K562 (cell line): ENCODE data around the gene ZCCHC8. TPM values are rescaled to one million over a fixed set of nuclear protein-coding genes. Genes with fewer than 3 reads are reported as not detected.

Experiments used
- ATAC-seq: fragments of 200-7000 bp; cut with Tn5 transposase; 3 replicates; pipeline ENCODE4 v1.9.1; 2020; ENCODE audit warnings: moderate library complexity
- BruUV-seq: library from RNA; stranded (reverse); fragments of 400-500 nt; replicated peaks from 2 replicates; lab custom pipeline; 2021; lab: Mats Ljungman, UMichigan
- CTCF ChIA-PET: fragments of 300-600 bp; formaldehyde crosslinking; extraction: SDS; loops from one replicate; lab custom pipeline; 2021; ENCODE audit warnings: low intra/inter-chr PET ratio; lab: Yijun Ruan, JAX
- POLR2A ChIA-PET: fragments of 300-600, 350-650 bp; sonication (Branson Sonifier 250); formaldehyde crosslinking; extraction: SDS; loops from one replicate; lab custom pipeline; 2021; ENCODE audit warnings: antibody characterized with exemption, inconsistent platforms; lab: Yijun Ruan, JAX
- DNase-seq, 4 experiments: peaks; one replicate each; pipeline versions ENCODE4 v3.0.0 to v3.0.0-alpha.2; 2011 to 2018; ENCODE audit warnings: low spot score in 3 of 4, mixed read lengths in 3 of 4; ENCODE audit errors: extremely low read depth in 1 of 4
- FAIRE-seq: peaks from 2 replicates; lab custom pipeline; 2011; peaks lifted over from hg19 to GRCh38; lab: Jason Lieb, UNC
- H2AFZ ChIP-seq: 2 replicates; pipeline ENCODE4 v1.6.0; 2011; ENCODE audit warnings: low read depth, low read length, control low read depth, inconsistent platforms
- H3K27ac ChIP-seq: fragments of 200-600 bp; 3 replicates; pipeline ENCODE4 v1.8.0; 2011; ENCODE audit warnings: low read depth, mild to moderate bottlenecking, control low read depth, inconsistent platforms, low read length, moderate library complexity, mixed read lengths; ENCODE audit errors: extremely low read depth
- H3K27me3 ChIP-seq, 2 experiments: fragments of 300-600 bp in 1 of 2; 2 replicates in 1 of 2; 3 replicates in 1 of 2; pipeline versions ENCODE4 v1.6.0 to v1.8.0; 2011; ENCODE audit warnings: inconsistent platforms in 2 of 2, low read length in 2 of 2, mild to moderate bottlenecking in 1 of 2, mixed read lengths in 1 of 2, moderate library complexity in 1 of 2; ENCODE audit not compliant: control insufficient read depth in 2 of 2, insufficient read depth in 2 of 2
- H3K36me3 ChIP-seq: fragments of 300-600 bp; 3 replicates; pipeline ENCODE4 v1.8.0; 2011; ENCODE audit warnings: mild to moderate bottlenecking, low read length, inconsistent platforms; ENCODE audit not compliant: control insufficient read depth, insufficient read depth
- H3K4me1 ChIP-seq, 2 experiments: fragments of 200-600 bp in 1 of 2; replicated peaks in 1 of 2; 2 replicates in 1 of 2; 3 replicates in 1 of 2; pipeline versions ENCODE4 v1.5.1 to v1.8.0; 2011; ENCODE audit warnings: inconsistent platforms in 2 of 2, low read length in 2 of 2, mild to moderate bottlenecking in 1 of 2, mixed read lengths in 1 of 2, moderate library complexity in 1 of 2; ENCODE audit not compliant: control insufficient read depth in 2 of 2, insufficient read depth in 2 of 2
- H3K4me2 ChIP-seq: 2 replicates; pipeline ENCODE4 v1.6.1; 2011; ENCODE audit warnings: low read length, control low read depth, inconsistent platforms, mixed read lengths; ENCODE audit not compliant: insufficient read depth
- H3K4me3 ChIP-seq: fragments of 200-600 bp; sonication (generic), shearing (Covaris generic); 2 replicates; pipeline ENCODE4 v1.5.1; 2016; ENCODE audit warnings: control low read depth, inconsistent platforms
- H3K79me2 ChIP-seq: fragments of 200-600 bp; 3 replicates; pipeline ENCODE4 v1.8.0; 2011; ENCODE audit warnings: low read length, inconsistent platforms; ENCODE audit not compliant: control insufficient read depth, insufficient read depth
- H3K9ac ChIP-seq, 2 experiments: 2 replicates each; pipeline versions ENCODE4 v1.6.0 to v1.6.1; 2011; ENCODE audit warnings: low read depth in 2 of 2, low read length in 2 of 2, control low read depth in 1 of 2, inconsistent platforms in 1 of 2, mild to moderate bottlenecking in 1 of 2, mixed read lengths in 1 of 2; ENCODE audit not compliant: insufficient read depth in 1 of 2
- H3K9me1 ChIP-seq: one replicate; pipeline ENCODE4 v1.6.0; 2011; ENCODE audit warnings: inconsistent platforms, mild to moderate bottlenecking, low read length, moderate library complexity; ENCODE audit not compliant: control insufficient read depth, insufficient read depth
- H3K9me3 ChIP-seq: replicated peaks from 2 replicates; pipeline ENCODE4 v1.5.1; 2011; ENCODE audit warnings: low read depth, low read length, inconsistent platforms; ENCODE audit not compliant: control insufficient read depth, insufficient read depth
- H4K20me1 ChIP-seq: replicated peaks from 2 replicates; pipeline ENCODE4 v1.6.1; 2011; ENCODE audit warnings: low read length, inconsistent platforms, mixed read lengths; ENCODE audit not compliant: control insufficient read depth, insufficient read depth
- ARHGAP35 ChIP-seq: fragments of 450-650 bp; IDR thresholded peaks from 2 replicates; pipeline ENCODE4 v1.6.1; 2018; ENCODE audit not compliant: partially characterized antibody
- BCL6 ChIP-seq: fragments of 250-450 bp; sonication (Bioruptor Pico); IDR thresholded peaks from 2 replicates; pipeline ENCODE4 v1.4.0; 2020
- BRCA1 ChIP-seq, 2 experiments: fragments of 450-650 bp in 1 of 2; sonication (generic) in 1 of 2; formaldehyde crosslinking in 1 of 2; IDR thresholded peaks; 2 replicates each; pipeline versions ENCODE4 v1.5.0 to v1.6.1; 2017 to 2020; ENCODE audit warnings: mild to moderate bottlenecking in 1 of 2, missing genetic modification reagents in 1 of 2
- CBX2 ChIP-seq: fragments of 200-600 bp; sonication (generic); IDR thresholded peaks from one replicate; pipeline ENCODE4 v1.6.1; 2012; ENCODE audit warnings: mild to moderate bottlenecking, low read length, inconsistent platforms; ENCODE audit not compliant: insufficient read depth, poor library complexity, severe bottlenecking
- FOXM1 ChIP-seq, 2 experiments: fragments of 450-650 bp in 1 of 2; sonication (generic) in 1 of 2; formaldehyde crosslinking in 1 of 2; IDR thresholded peaks; 2 replicates each; pipeline versions ENCODE4 v1.6.1 to v1.9.0; 2017 to 2022; ENCODE audit warnings: low read depth in 2 of 2, mild to moderate bottlenecking in 2 of 2, missing genetic modification reagents in 1 of 2, moderate library complexity in 1 of 2
- HMGXB4 ChIP-seq: sonication (generic); formaldehyde crosslinking; IDR thresholded peaks from 2 replicates; pipeline ENCODE4 v1.8.1; 2023; ENCODE audit warnings: mild to moderate bottlenecking, missing genetic modification reagents
- HNRNPL ChIP-seq: fragments of 200-400 bp; formaldehyde crosslinking; IDR thresholded peaks from 2 replicates; pipeline ENCODE4 v1.6.1; 2017; ENCODE audit warnings: low read depth, mild to moderate bottlenecking, low read length
- MYNN ChIP-seq, 2 experiments: sonication (generic); formaldehyde crosslinking in 1 of 2; IDR thresholded peaks; 2 replicates each; pipeline versions ENCODE4 v1.5.0 to v1.6.1; 2016 to 2020; ENCODE audit warnings: antibody characterized with exemption in 1 of 2, missing genetic modification reagents in 1 of 2
- RB1 ChIP-seq: fragments of 450-650 bp; IDR thresholded peaks from 2 replicates; pipeline ENCODE4 v1.6.1; 2017; ENCODE audit warnings: low read depth, mild to moderate bottlenecking
- SMAD3 ChIP-seq: fragments of 450-650 bp; formaldehyde crosslinking; conservative IDR thresholded peaks from 2 replicates; pipeline ENCODE4 v1.4.0; 2020; ENCODE audit warnings: mild to moderate bottlenecking
- SNIP1 ChIP-seq: fragments of 450-650 bp; IDR thresholded peaks from 2 replicates; pipeline ENCODE4 v1.7.1; 2017; ENCODE audit warnings: low read depth, mild to moderate bottlenecking
- THRAP3 ChIP-seq: fragments of 450-650 bp; IDR thresholded peaks from 2 replicates; pipeline ENCODE4 v1.6.1; 2016; ENCODE audit warnings: mild to moderate bottlenecking, inconsistent platforms, borderline replicate concordance
- ZC3H11A ChIP-seq: IDR thresholded peaks from 2 replicates; pipeline ENCODE4 v1.6.1; 2012; ENCODE audit warnings: low read depth, low read length, improper control_type of control experiment
- ZKSCAN3 ChIP-seq: fragments of 250-450 bp; sonication (Bioruptor Pico); IDR thresholded peaks from 2 replicates; pipeline ENCODE4 v1.4.0; 2020
- ZNF140 ChIP-seq: fragments of 250-450 bp; sonication (Bioruptor Pico); IDR thresholded peaks from 2 replicates; pipeline ENCODE4 v1.8.0; 2021; ENCODE audit warnings: moderate library complexity, mild to moderate bottlenecking, inconsistent platforms
- ZNF212 ChIP-seq: fragments of 450-650 bp; formaldehyde crosslinking; IDR thresholded peaks from 2 replicates; pipeline ENCODE4 v1.4.0; 2020; ENCODE audit warnings: mild to moderate bottlenecking
- ZNF23 ChIP-seq: fragments of 250-450 bp; sonication (Bioruptor Pico); IDR thresholded peaks from 2 replicates; pipeline ENCODE4 v1.4.0; 2020; ENCODE audit warnings: mild to moderate bottlenecking
- ZNF253 ChIP-seq: fragments of 250-450 bp; sonication (Bioruptor Pico); conservative IDR thresholded peaks from 2 replicates; pipeline ENCODE4 v1.6.1; 2021; ENCODE audit warnings: mild to moderate bottlenecking
- ZNF695 ChIP-seq: fragments of 450-650 bp; formaldehyde crosslinking; IDR thresholded peaks from 2 replicates; pipeline ENCODE4 v1.4.0; 2020; ENCODE audit warnings: mild to moderate bottlenecking, moderate library complexity
- ZNF717 ChIP-seq: fragments of 250-450 bp; sonication (Bioruptor Pico); IDR thresholded peaks from 2 replicates; pipeline ENCODE4 v1.5.0; 2021
- WGBS: fragments of 100-300 bp; shearing (Covaris generic); methylation state at CpG from one replicate; pipeline ENCODE4 v1.1.6; 2016; ENCODE audit warnings: low coverage, mixed read lengths; ENCODE audit not compliant: insufficient coverage; ENCODE audit errors: missing lambda C conversion rate; 5-methylcytosine and 5-hydroxymethylcytosine counted together
- in situ Hi-C: fragments of 300-500 bp; cut with MboI; formaldehyde crosslinking; loops from 4 replicates; pipeline ENCODE4 v1.15.0; 2018; ENCODE audit warnings: inconsistent platforms, mixed read lengths
- intact Hi-C: fragments of 100-400 bp; cut with micrococcal nuclease; formaldehyde crosslinking; loops from 2 replicates; pipeline ENCODE4 v1.14.2; 2022
- polyA plus RNA-seq, 8 experiments: library from polyadenylated mRNA; depleted of rRNA in 4 of 8; stranded (reverse) in 5 of 8; unstranded in 3 of 8; fragments of >200 nt; fragmentation: Nextera tagmentation in 2 of 8; fragmentation: Illumina TruSeq in 1 of 8; extraction: Ambion mirVana in 2 of 8; extraction: Trizol in 1 of 8; gene quantifications; 2 replicates each; pipeline versions ENCODE4 v1.2.1 to v1.2.3, GENCODE V29; 2011 to 2014; ENCODE audit warnings: inconsistent platforms in 1 of 8, missing spikeins in 1 of 8
- total RNA-seq, 7 experiments: library from RNA; depleted of rRNA in 6 of 7; stranded (reverse); fragments of >200 nt in 6 of 7; fragmentation: Illumina TruSeq in 2 of 7; extraction: Trizol in 2 of 7; gene quantifications; 2 replicates each; pipeline versions ENCODE4 v1.2.1 to v1.2.3, GENCODE V29; 2011 to 2021; ENCODE audit warnings: low replicate concordance in 1 of 7

Gene ZCCHC8
- total and polyA plus RNA-seq, 9 of the 15 experiments (the other 6 are each of a cell fraction or from before 2014, with no cell fraction given) = 14.8 to 50.9 (median 34.1) TPM

DNA sequence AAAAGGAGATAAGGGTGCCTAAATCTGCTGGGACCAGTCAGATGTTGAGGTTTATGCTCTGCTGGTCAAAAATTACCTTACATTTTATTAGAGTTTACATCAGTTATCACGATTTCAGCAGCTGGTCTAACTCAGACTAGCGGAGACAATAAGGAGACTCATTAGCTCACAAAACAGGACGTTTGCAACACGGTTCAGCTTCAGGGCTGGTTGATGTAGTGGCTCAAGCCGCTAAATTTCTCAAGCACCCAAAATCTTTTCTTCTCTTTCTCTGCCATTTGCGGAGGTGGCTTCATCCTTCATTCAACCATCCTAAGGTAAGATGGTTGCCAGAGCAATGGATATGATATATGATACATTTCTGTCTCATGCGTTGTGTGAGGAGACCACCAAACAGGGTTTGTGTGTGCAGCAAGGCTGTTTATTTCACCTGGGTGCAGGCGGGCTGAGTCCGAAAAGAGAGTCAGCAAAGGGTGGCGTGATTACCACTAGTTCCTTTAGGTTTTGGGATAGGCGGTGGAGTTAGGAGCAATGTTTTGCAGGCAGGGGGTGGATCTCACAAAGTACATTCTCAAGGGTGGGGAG lies 47.9 kb downstream of the ZCCHC8 start:
- peaks cover 0 to 3% of the 10 kb centered on the region in 2 experiments; a peak in 2 of 5 replicates for H3K4me1 ChIP-seq
- H3K27ac ChIP-seq = no peak overlapping the region
- H3K36me3 ChIP-seq = no peaks in the 10 kb centered on the region
- WGBS = 59% methylated on average over 11 of the region's 11 CpGs
- BruUV-seq = no TSS peak
- no peak overlapping the region; a peak in 1 of 4 replicates for H3K9ac ChIP-seq
- CTCF ChIA-PET = no interaction called here
- FAIRE-seq (no peak), DNase-seq (no peak), ATAC-seq (no peak)
- no peak overlapping the region for H2AFZ ChIP-seq
- no peaks in the 10 kb centered on the region for H3K9me1 ChIP-seq
- no peak overlapping the region for H3K4me3 ChIP-seq
- no peaks in the 10 kb centered on the region for H3K79me2 ChIP-seq
- in situ Hi-C loops = no loop called here
- no peaks in the 10 kb centered on the region for H3K9me3 ChIP-seq
- TF ChIP-seq ZKSCAN3 (CRISPR knock-in tag) (no peak), SMAD3 (CRISPR knock-in tag) (no peak), RB1 (no peak), THRAP3 (no peak), FOXM1 (IDR thresholded peaks at IDR 0.05; ENCODE audit: low read depth) (no peak), FOXM1 (CRISPR knock-in tag; IDR thresholded peaks at IDR 0.05; ENCODE audit: low read depth) (no peak), BCL6 (no peak), SNIP1 (no peak), ZNF253 (CRISPR knock-in tag) (no peak), ZC3H11A (no peak), ZNF140 (CRISPR knock-in tag) (no peak), ZNF23 (CRISPR knock-in tag) (no peak), MYNN (IDR thresholded peaks at IDR 0.05) (no peak), MYNN (CRISPR knock-in tag; IDR thresholded peaks at IDR 0.05) (no peak), BRCA1 (IDR thresholded peaks at IDR 0.05) (no peak), BRCA1 (CRISPR knock-in tag; IDR thresholded peaks at IDR 0.05) (no peak), HMGXB4 (CRISPR knock-in tag) (no peak), ZNF695 (CRISPR knock-in tag) (no peak), ZNF212 (no peak), HNRNPL (no peak), ARHGAP35 (no peak), CBX2 (no peak), ZNF717 (CRISPR knock-in tag) (no peak)
- intact Hi-C loops = no loop called here
- H3K27me3 ChIP-seq = no peaks in the 10 kb centered on the region
- H4K20me1 ChIP-seq = no peaks in the 10 kb centered on the region
- no peak overlapping the region for H3K4me2 ChIP-seq
- POLR2A ChIA-PET = interaction anchor here (1.0 to 1.4 kb wide), 3 partner anchors 17 to 119 kb away, joined by 3 to 4 read pairs (median 3); no protein-coding TSS in a partner anchor
